Measurements from ENCODE around the gene DALRD3. TPM values are rescaled to one million over a fixed set of nuclear protein-coding genes. Genes with fewer than 3 reads are reported as not detected.

DALRD3 gene
- polyA plus RNA-seq, 2 of the 4 experiments (the other 2 are of a cell fraction), result 20.5 to 35.8 TPM

DNA sequence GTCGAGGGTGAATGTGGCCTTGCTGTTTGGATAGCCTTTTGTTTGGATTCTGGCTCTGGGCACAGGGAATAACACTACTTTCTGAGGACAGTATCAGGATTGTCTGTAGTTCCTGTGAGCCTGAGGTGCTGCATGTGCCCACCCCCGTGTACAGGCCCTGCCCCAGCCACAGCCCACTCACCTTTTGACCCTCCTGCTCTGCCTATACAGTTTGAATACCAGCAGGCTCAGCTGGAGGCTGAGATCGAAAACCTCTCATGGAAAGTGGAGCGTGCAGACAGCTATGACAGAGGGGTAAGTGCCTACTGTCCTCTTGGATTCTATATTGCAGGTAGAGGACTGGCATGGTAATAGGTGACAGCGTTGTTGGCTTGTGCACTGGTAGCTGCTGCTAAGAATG lies 35.7 kb downstream of the DALRD3 start:
- POLR2A ChIA-PET, result no interaction called here
- Histone ChIP-seq H3K9me3 (no peaks in the 10 kb centered on the region), H3K4me1 (no peaks in the 10 kb centered on the region), H3K4me2 (no peak overlapping the region), H3K27ac (no peak overlapping the region), H3K4me3 (no peak overlapping the region)
- TF ChIP-seq ZFP36 (IDR thresholded peaks at IDR 0.05; ENCODE audit: borderline replicate concordance, partially characterized antibody), result no peak
- no peak for TF ChIP-seq POLR2AphosphoS2 (conservative IDR thresholded peaks at IDR 0.05; ENCODE audit: low read length)
- no peak for TF ChIP-seq SMC3 (IDR thresholded peaks at IDR 0.05)
- TF ChIP-seq PHF8 (IDR thresholded peaks at IDR 0.05; ENCODE audit: borderline replicate concordance, low read depth), result no peak
- TF ChIP-seq NFE2L2 (conservative IDR thresholded peaks at IDR 0.05; ENCODE audit: low read length), result no peak
- no peak for TF ChIP-seq RCOR1 (IDR thresholded peaks at IDR 0.05; ENCODE audit: low read depth, low read length)
- no peak for TF ChIP-seq MAFK (IDR thresholded peaks at IDR 0.05; ENCODE audit: partially characterized antibody)
- no peak for TF ChIP-seq E2F6 (IDR thresholded peaks at IDR 0.05; ENCODE audit: borderline replicate concordance, low read depth)
- no peak for TF ChIP-seq CHD2 (IDR thresholded peaks at IDR 0.05; ENCODE audit: low read length, partially characterized antibody)
- no peak for TF ChIP-seq JUNB (IDR thresholded peaks at IDR 0.05)
- TF ChIP-seq ELK1 (IDR thresholded peaks at IDR 0.05; ENCODE audit: low read depth, low read length), result no peak
- no peak for TF ChIP-seq HOXA7 (CRISPR knock-in tag; IDR thresholded peaks at IDR 0.05)
- TF ChIP-seq KDM5A (IDR thresholded peaks at IDR 0.05), result no peak
- TF ChIP-seq HOXB5 (CRISPR knock-in tag; IDR thresholded peaks at IDR 0.05), result no peak
- TF ChIP-seq RARB (CRISPR knock-in tag; IDR thresholded peaks at IDR 0.05), result no peak
- DNase-seq (ENCODE audit: low read depth in 1 of 2, low spot score in 1 of 2) (no peak), ATAC-seq (no peak), FAIRE-seq (no peak)
- 95% methylated on average over 5 of the region's 5 CpGs for WGBS (ENCODE audit: missing lambda C conversion rate)
- CTCF ChIA-PET, result no interaction called here

DNA sequence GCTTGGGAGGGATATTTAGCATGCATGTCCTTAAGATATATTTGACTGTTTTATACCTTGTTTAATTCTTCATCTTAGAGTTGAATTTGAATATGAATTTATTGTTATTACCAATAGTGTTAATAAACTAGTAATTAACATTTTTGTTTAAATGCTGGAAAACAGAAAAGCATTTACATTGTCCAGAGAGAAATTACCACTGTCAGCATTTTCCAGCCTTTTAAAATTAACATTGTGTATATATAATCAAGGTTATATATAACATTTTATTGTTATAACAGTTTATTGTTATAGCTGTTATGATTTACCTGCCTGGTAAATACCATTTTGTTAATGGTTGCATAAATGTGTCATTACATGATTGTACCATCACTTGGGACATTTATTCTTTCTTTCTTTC lies 36.4 kb downstream of the DALRD3 start:
- no peaks in the 10 kb centered on the region for H3K4me1 ChIP-seq
- peak; percentile 75 for TF ChIP-seq MAFK (IDR thresholded peaks at IDR 0.05; ENCODE audit: partially characterized antibody)
- TF ChIP-seq ZFP36 (IDR thresholded peaks at IDR 0.05; ENCODE audit: borderline replicate concordance, partially characterized antibody), result no peak
- no peaks in the 10 kb centered on the region for H3K9me3 ChIP-seq
- H3K27ac ChIP-seq, result no peak overlapping the region
- H3K4me3 ChIP-seq, result no peak overlapping the region
- FAIRE-seq (no peak), ATAC-seq (no peak), DNase-seq (ENCODE audit: low read depth in 1 of 2, low spot score in 1 of 2) (no peak)
- POLR2A ChIA-PET, result no interaction called here
- CTCF ChIA-PET, result interaction anchor here (1.8 kb wide), 1 partner anchor 26 kb away, joined by 4 read pairs; no protein-coding TSS in a partner anchor
- no peak overlapping the region for H3K4me2 ChIP-seq

DNA sequence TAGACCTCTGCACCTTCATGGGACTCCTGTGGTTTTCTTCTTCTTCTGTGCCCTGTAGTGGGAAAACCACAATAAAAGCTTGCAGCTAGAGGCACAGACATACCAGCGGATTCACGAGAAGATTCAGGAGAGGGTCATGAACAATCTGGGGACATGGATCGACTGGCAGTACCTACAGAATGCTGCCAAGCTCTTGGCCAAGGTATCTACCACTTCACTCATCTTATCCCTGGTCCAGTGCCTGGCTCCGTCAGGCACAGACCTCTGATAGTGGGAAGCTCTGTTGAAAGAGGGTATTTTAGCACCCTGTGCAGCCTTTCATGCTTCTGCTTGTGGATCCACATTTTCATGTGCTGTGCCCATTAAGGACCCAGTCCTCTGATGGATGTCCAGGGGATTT lies 38.1 kb downstream of the DALRD3 start:
- DNase-seq (ENCODE audit: low read depth in 1 of 2, low spot score in 1 of 2), result no peak
- CTCF ChIA-PET, result interaction anchor here (1.1 to 1.8 kb wide), 2 partner anchors 28 to 43 kb away, joined by 3 to 4 read pairs; no protein-coding TSS in a partner anchor
- Histone ChIP-seq H3K9me3 (no peaks in the 10 kb centered on the region), H3K27ac (no peak overlapping the region), H3K4me1 (no peaks in the 10 kb centered on the region), H3K4me3 (no peak overlapping the region), H3K4me2 (no peak overlapping the region)
- WGBS (ENCODE audit: missing lambda C conversion rate), result 77% methylated on average over 4 of the region's 4 CpGs
- POLR2A ChIA-PET, result no interaction called here
- no peak; a peak in 1 of 6 replicates for ATAC-seq
- no peak for TF ChIP-seq KDM1A (IDR thresholded peaks at IDR 0.05; ENCODE audit: low read depth)
- TF ChIP-seq SREBF2 (IDR thresholded peaks at IDR 0.05), result no peak
- no peak for TF ChIP-seq NFE2L2 (conservative IDR thresholded peaks at IDR 0.05; ENCODE audit: low read length)
- TF ChIP-seq CTCF (IDR thresholded peaks at IDR 0.05), result no peak
- TF ChIP-seq TP53 (CRISPR knock-in tag; IDR thresholded peaks at IDR 0.05), result no peak
- TF ChIP-seq ATOH8 (CRISPR knock-in tag; IDR thresholded peaks at IDR 0.05; ENCODE audit: low read depth), result no peak
- TF ChIP-seq RCOR1 (IDR thresholded peaks at IDR 0.05; ENCODE audit: low read depth, low read length), result no peak
- TF ChIP-seq CEBPB (IDR thresholded peaks at IDR 0.05), result no peak
- no peak for FAIRE-seq
